A172 (cell line): ENCODE data around the gene ABHD17A. TPM values are rescaled to one million over a fixed set of nuclear protein-coding genes. Genes with fewer than 3 reads are reported as not detected.
"Not testable (repeated sequence)": the region's sequence is repeated elsewhere in the genome, so short reads cannot be mapped to it uniquely, and the experiment has no call there.

ENCODE experiments used
- DNase-seq: peaks from one replicate; pipeline ENCODE4 v3.0.0-alpha.2; 2015; ENCODE audit warnings: low spot score
- total RNA-seq: library from RNA; depleted of rRNA; stranded (reverse); fragments of >200 nt; shearing (Covaris generic); gene quantifications from 2 replicates; pipeline ENCODE4 v1.2.3, GENCODE V29; 2014

The ABHD17A gene
- total RNA-seq, 1 experiment from 2014 or later: 72.6 TPM

DNA sequence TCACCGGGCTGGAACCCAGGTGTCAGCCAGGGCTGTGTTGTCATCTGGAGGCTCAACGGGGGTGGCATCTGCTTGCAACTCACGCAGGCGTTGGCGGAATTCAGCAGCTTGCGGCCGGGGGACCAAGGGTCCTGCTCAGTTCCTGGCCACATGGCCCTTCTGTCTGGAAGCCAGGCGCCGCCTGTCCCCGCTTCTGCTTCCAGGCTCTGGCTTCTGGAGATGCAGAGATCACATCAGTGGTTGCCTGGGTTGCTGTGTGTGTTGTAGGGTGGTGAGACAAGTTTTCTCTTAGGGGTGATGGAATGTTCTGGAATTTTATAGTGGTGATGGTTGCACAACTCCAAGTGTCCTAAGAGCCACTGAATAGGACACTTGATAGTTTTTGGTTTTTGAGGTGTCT is 24.9 kb upstream of the ABHD17A start:
- no peak for DNase-seq

DNA sequence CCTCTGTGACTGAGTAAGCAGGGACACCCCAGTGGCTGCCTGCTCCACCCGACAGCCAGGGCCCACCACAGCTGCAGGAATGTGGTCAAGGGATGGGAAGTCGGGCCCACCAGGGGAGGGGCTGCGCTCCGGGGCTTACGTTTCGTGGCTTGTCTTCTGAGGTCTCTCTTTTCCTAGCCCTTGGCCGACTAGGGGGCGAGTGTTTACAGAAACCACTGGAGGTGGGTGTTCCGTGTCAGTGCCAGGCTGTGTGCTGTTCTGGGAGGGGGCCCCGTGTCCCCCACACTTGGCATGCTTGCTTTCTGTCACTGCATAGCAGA is 24.4 kb upstream of the ABHD17A start:
- DNase-seq: no peak

DNA sequence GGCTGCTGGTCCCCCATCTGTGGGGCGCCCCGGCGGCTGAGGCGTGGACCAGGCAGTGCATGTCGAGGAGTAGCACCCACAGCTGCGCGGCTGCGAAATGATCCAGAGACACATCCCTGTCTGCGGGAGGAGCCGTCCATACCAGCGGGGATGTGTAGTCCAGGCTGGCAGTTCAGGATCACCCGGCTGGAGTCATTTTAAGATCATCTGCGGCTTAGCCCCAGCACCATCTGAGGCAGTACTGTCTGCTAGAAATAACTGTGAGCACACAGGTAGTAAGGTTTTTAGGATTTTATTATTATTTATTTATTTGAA is 23.0 kb upstream of the ABHD17A start:
- DNase-seq: no peak

DNA sequence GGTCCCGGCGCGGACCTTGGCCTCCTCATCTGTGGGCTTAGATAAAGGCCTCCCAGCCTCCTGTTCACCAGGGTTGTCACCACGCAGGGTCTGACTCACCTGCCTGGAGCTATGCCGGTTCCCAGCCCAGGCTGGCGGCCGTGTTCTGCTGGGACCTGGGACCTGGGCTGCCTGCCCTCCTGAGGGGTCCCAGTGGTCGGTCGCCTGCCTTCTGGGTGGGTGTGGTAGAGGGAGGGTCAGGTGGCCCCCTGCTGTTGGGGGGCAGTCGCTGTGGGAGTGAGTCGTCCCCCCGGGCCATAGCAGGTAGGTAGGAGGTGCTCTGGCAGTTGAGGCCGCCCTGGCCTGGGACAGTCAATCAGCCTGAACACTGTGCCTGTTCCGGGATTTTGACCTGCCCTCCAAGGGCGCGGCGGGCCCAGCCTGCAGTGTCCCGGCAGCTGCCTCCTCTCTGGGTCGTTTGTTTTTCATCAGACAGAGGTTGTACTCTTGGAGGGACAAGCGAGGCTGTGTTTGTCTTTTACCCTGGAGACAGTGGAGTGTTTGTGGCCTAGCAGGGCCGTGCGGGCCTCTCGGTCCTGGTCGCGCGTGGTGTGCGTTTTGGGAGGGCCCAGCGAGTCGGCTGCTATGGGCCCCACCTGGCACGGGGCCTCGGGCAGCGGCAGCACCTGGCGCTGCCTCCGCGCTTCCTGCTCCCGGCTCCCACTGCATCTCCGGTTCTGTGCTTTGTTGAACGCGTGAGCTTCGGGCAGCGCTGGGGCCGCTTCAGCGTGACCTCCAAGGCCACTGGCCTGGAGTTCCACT is 22.5 kb upstream of the ABHD17A start:
- DNase-seq: no peak

DNA sequence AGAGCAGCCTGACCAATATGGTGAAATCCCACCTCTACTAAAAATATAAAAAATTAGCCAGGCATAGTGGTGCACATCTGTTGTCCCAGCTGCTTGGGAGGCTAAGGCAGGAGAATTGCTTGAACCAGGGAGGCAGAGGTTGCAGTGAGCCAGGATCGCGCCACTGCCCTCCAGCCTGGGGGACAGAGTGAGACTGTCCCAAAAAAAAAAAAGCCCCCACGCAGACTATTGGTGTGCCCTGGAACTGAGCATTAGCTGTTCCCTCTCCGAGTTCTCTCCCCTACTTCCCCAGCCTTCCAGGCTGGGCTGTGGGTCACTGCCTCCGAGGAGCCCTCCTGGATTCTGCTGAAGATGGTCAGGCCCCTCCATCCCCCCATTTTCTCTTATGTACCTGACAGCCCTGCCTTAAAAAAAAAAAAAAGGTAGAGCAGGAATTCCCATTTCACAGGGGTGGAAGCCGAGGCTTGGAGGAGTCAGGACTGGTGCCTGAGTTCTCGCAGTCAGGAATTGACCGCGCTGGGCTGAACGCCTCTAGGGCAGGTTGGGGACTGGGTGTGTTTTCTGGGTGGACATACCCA is 21.8 kb upstream of the ABHD17A start:
- no peak for DNase-seq

DNA sequence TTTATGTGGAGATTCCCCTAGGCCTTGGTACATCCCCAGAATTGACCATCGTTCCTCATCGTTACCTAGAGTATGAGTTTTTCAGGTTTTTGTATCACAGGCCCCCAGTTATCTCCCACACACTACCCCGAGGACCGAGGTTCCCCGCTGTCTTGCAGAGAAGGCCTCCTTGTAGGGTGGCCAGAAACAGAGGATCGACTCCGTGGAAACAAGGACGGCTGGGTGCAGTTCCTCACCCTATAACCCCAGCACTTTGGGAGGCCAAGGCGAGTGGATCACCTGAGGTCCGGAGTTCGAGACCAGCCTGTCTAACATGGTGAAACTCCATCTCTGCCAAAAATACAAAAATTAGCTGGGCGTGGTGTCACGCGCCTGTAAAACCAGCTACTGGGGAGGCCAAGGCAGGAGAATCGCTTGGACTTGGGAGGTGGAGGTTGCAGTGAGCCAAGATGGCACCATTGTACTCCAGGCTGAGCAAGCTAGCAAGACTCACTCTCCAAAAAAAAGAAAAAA is 20.6 kb upstream of the ABHD17A start:
- no peak for DNase-seq

DNA sequence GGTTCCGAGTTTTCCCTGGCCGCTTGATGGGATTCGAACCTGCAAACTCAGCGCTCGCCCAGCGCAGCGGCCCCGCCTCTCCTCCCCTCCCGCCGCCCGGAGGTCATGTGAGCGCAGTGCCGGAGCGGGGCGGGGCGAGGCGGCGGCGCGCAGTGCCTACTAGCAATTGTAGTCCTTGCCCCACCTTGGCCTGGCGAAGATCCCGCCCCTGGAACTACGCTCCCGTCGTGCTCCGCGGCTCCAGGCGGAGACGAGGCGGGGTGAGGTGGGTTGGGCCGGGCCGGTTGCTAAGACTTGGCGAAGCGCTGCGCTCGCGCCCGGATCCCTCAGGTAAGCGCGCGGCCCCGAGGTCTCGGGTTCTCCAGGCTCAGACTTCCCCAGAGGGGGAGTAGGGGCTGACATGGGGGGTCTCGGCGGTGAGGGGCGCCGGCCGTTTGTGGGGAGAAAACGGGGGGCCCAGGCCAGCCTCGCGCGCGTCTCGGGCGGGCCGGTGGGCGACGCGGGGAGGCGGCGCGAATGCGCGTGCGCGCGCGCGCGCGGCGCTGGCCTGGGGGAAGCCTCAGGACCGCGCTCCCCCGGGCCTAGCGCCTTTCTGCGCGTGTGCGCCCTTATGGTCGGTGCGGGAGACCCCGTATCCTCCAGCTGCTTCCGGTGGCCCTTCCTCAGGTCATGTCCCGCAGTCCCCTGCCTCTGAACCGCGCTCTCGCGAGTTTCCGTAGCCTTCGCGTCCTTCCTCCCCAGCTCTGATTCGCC is 20.0 kb upstream of the ABHD17A start, which contains the start of the genes ADAT3 and SCAMP4:
ADAT3 (plus strand) TSS at position 290 of the 753 bp plus-strand sequence. CDS start 6,649 bp downstream, outside the sequence.
SCAMP4 (plus strand) TSS at position 290 of the 753 bp plus-strand sequence. CDS start 9,621 bp downstream, outside the sequence.
- peak; percentile 98 for DNase-seq

DNA sequence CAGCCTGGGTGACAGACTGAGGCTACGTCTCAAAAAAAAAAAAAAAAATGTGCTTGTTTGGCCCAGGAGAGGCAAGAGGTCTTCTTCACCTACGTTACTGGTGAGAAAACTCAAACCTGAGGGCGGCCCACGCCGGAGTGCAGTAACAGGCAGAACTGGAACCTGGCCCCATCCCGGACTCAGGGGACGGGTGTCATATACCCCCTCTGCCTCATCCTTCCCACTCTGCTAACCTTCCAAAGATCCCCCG is 19.5 kb upstream of the ABHD17A start:
- no peak for DNase-seq

DNA sequence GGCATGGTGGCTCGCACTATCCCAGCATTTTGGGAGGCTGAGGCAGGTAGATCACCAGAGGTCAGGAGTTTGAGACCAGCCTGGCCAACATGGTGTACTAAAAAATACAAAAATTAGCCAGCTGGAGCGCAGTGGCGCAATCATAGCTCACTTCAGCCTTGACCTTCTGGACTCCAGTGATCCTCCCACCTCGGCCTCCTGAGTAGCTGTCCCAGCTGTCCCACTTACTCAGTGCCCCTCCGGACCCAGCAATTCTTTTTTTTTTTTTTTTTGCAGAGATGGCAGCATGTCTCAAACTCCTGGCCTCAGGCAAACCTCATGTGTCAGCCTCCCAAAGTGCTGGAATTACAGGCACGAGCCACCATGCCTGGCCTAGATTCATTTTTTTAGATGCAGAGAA is 17.6 kb upstream of the ABHD17A start:
- no peak for DNase-seq

DNA sequence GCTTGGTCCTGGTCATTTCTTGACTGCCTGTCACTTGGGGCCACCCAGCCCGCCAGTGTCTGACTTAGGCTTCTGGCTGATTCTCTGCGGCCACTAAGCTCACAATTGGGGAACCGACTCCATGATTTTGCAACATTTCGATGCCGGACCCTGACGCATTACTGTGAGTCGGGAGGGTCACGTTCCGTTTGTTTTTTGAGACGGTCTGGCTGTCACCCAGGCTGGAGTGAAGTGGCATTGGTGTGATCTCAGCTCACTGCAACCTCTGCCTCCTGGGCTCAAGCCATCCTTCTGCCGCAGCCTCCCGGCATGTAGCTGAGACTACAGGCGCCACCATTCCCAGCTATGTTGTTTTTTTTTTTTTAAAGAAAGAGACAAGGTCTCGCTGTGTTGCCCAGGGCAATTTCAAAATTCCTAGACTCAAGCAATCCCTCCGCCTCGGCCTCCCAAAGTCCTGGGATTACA is 16.7 kb upstream of the ABHD17A start:
- DNase-seq: no peak

DNA sequence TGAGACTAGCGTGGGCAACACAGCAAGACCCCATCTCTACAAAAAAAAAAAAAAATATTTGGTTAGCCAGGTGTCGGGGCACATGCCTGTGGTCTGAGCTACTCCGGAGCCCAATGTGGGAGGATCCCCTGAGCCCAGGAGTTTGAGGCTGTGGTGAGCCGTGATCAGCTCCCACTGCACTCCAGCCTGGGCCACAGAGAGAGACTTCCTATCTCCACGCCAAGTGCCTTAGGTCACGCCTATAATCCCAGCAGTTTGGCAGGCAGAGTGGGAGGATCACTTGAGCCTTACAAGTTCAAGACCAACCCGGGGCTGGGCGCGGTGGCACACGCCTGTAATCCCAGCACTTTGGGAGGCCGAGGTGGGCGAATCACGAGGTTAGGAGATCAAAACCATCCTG is 11.2 kb upstream of the ABHD17A start:
- DNase-seq: no peak

DNA sequence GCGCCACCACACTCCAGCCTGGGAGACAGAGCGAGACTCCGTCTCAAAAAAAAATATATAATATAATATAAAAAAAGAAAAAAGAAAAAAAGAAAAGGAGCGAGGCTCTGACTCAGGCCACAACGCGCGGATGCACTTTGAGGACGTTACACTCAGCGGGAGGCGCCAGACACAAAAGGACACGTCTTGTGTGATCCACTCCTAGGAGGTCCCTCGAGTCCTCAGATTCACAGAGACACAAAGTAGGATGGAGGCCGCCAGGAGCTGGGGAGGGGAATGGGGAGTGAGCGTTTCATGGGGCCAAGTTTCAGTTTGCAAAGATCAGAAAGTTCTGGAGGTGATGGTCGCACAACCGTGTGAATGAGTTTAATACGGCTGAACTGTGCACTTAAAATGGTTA is 8.5 kb upstream of the ABHD17A start:
- no peak for DNase-seq

DNA sequence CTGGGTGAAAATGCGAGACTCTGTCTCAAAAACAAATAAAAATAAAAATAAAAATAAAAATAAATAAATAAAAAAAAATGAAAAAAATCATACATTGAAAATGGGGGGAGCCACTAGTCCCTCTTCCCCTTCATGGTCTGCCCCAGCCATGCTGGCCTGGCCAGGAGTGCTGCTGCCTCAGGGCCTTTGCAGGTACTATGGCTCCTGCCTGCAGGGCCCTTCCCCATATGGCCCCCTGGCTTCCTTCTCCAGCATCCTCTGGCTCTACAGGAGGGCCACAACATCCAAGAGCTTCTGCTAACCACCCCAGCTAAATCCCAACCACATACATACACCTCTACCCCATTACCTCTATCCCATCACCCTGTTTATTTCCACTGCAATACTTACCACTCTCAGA is 4.6 kb upstream of the ABHD17A start:
- no peak for DNase-seq

DNA sequence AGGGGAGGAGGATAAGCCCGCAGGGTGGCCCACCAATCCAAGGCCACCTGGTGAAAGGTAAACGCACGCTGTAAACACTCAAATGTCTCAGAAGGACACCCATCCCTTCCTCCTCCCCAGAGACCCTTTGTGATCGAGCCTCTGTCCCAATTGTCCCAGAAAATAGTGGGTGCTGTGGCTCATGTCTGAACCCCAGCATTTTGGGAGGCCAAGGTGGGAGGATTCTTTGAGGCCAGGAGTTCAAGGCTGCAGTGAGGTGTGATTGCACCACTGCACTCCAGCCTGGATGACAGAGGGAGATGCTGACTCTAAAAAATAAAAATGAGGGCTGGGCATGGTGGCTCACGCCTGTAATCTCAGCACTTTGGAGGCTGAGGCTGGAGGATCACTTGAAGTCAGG is 3.1 kb upstream of the ABHD17A start:
- DNase-seq: no peak

DNA sequence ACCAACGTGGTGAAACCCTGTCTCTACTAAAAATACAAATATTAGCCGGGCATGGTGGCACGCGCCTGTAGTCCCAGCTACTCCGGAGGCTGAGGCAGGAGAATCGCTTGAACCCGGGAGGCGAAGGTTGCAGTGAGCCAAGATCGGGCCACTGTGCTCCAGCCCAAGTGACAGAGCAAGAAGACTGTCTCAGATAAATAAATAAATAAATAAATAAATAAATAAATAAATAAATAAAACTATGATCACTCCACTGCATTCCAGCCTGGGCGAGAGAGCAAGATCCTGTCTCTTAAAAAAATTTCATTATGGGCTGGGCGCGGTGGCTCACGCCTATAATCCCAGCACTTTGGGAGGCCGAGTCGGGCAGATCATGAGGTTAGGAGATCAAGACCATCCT is 1.1 kb upstream of the ABHD17A start:
- DNase-seq: not testable (repeated sequence)

DNA sequence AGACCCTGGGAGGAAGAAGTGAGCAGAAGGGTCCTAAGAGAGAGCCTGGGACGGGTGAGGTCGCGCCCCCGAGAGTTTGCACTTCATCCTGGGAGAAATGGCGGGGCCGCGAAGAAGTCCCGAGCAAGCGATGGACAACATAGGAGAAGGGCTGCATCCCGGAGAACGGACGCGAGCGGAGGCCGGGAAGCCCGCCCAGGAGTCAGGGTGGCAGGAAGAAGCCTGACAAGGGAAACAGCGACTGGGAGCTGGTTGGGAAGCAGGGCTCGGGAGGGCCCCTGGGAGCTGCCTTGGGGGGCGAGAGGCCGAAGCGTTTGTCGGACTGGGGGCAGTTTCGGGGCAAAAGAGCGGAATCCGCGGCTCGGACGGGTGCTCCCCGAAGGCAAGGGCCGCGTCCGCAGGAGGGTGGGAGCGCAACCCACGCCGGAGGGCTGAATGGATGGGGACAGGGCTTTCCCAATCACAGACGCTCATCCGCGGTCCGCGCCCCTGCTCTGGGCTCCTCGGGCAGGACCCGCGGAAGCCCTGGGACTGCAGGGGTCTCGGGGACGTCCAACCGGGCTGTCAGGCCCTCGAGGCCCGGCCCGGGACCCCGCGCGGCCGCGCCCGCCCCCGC is 469 bp downstream of the ABHD17A start:
- no peak for DNase-seq

DNA sequence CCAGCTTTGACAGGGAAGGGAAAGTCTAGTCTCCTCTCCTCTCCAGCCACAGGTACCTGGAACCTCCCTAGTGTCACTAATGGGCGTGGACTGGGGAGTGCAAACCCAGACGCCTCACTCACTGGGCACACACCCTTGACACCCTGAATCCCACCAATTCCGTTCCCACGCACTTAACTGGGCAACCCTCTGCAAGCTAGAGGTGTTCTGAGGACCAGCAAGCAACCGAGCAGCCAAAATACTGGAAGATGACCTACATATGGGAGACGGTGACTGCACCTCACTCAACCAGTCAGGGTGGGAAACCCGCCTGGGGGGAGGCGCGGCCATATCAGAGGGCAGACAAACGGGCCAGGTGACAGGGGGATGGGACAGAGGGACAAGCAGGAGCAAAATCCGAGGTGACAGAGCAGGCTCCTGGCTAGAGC is 991 bp downstream of the ABHD17A start:
- no peak for DNase-seq

DNA sequence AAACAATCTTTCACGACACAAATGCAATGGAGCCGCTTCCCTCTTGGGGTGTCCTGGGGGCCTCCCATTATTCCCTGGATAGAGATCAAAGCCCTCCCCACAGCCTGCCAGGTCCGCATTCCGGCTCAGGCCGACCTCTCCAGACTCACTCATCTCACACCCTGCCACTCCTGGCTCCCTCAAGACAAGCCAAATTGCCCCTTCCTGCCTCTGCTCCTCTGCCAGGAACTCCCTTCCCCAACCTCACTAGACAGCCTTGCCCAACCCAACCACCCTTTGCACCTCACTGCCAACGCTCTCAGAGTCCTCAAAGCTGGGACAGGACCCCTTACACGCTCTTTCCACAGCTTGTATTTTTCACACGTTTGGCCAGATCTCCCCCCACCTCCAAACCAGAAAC is 1.5 kb downstream of the ABHD17A start:
- DNase-seq: no peak

DNA sequence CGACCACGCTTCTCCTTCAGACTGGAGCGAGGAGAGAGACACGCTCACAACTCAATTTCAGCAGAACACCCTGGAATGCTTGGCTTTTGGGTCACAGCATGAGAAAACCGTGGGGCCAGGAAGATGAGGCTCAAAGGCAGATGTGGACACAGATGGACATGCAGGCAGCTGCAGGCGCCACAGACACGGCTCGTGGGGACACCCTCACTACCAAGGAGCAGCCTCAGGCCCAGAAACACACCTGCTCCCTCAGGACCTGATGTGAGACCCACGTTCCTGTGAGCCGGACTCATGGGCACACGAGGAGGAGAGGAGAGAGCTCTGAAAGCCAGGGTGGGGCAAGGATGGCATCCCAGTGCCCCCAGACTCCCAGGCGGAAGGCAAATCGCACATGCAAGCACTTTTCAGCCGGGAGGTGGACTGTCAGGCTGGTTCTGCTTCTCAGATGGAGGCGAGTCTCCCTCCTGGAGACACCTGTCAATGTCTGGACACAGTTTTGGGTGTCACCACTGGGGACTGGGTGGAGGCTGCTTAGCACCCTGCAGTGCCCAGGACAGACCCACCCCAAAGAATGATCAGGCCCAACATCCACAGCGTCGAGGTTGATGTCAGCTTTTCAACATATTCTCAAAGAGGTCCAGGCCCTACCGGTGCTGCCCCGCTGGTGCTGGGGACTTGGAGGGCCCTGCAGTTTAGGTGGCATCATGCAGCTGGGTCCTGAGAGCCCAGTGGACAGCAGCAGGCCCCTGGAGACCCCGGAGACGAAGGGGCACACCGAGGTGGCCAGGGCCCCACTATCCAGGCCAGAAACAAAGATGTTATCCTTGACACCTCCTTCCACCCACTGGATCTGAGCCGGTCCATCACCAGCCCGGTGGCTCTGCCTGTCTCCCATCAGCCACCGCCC is 2.3 kb downstream of the ABHD17A start:
- no peak for DNase-seq

DNA sequence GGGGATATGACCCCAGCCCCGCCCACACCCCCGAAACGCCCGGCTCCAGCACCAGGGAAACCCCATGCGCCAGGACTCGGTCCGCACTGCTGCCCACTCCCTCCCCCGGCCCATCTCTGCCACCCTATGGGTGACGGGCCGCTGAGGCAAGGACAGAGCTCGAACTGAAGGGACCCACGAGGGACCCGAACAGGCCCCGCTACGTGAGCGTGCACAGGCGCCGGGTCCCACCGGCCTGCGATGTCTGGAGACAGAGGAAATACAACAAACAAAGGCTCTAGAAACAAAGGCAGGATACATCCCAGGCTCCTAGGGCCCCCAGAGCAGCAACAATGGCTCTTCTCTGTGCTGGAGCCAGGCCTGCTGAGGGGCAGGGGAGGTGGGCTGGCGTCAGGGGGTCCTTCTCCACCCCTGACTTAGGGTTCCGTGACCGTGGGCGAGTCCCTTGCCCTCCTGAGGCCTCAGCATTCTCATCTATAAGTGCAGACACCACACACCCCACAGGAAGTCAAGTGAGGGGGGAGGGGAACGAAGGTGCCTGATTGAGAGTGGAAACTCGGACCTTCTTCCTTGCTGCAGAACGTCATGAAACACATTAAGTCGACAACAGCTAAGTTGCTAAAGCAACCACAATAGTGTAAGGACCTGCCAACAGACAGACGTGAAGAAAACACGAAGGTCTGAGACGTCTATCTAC is 3.1 kb downstream of the ABHD17A start:
- no peak for DNase-seq
